Ishikawa (cell line): ENCODE measurements around the gene CLCN1.

ENCODE experiments used
- CEBPB ChIP-seq: IDR thresholded peaks from 2 replicates; pipeline ENCODE4 v1.6.1; 2012
- CREB1 ChIP-seq: IDR thresholded peaks from 2 replicates; pipeline ENCODE4 v1.6.1; 2012; ENCODE audit warnings: low read depth
- EGR1 ChIP-seq: IDR thresholded peaks from 2 replicates; pipeline ENCODE4 v1.6.1; 2012
- EP300 ChIP-seq: IDR thresholded peaks from 2 replicates; pipeline ENCODE4 v1.6.1; 2012; ENCODE audit warnings: borderline replicate concordance
- FOXM1 ChIP-seq: IDR thresholded peaks from 2 replicates; pipeline ENCODE4 v1.6.1; 2012; ENCODE audit warnings: low read depth, borderline replicate concordance
- NFIC ChIP-seq: IDR thresholded peaks from 2 replicates; pipeline ENCODE4 v1.6.1; 2012
- RAD21 ChIP-seq: IDR thresholded peaks from 2 replicates; pipeline ENCODE4 v1.6.1; 2012; ENCODE audit warnings: low read depth
- REST ChIP-seq: IDR thresholded peaks from 2 replicates; pipeline ENCODE4 v1.6.1; 2012; ENCODE audit warnings: low read depth, mild to moderate bottlenecking
- TAF1 ChIP-seq: IDR thresholded peaks from 2 replicates; pipeline ENCODE4 v1.6.1; 2012; ENCODE audit warnings: low read depth, mild to moderate bottlenecking
- TCF12 ChIP-seq: IDR thresholded peaks from 2 replicates; pipeline ENCODE4 v1.6.1; 2012; ENCODE audit warnings: low read depth
- TEAD4 ChIP-seq: IDR thresholded peaks from 2 replicates; pipeline ENCODE4 v1.6.1; 2012
- YY1 ChIP-seq: IDR thresholded peaks from 2 replicates; pipeline ENCODE4 v1.6.1; 2012; ENCODE audit warnings: low read depth
- ZBTB7A ChIP-seq: IDR thresholded peaks from 2 replicates; pipeline ENCODE4 v1.6.1; 2012; ENCODE audit warnings: low read depth
- TF ChIP-seq, protein P1 (sequence below): IDR thresholded peaks from 2 replicates; pipeline ENCODE4 v1.6.1; 2012
- TF ChIP-seq, protein P2 (sequence below): IDR thresholded peaks from 2 replicates; pipeline ENCODE4 v1.6.1; 2012

The CLCN1 gene

DNA sequence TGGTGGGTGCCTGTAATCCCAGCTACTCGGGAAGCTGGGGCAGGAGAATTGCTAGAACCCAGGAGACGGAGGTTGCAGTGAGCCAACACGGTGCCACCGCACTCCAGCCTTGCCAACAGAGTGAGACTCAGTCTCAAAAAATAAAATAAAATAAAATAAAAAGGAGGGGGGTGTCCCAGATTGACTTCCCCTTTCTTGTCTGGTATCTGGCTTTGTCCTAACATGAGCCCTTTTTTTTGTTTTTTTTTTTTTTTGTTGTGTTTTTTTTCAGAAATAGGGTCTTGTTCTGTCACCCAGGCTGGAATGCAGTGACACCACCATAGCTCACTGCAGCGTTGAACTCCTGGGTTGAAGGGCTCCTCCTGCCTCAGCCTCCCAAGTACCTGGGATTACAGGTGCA lies 23.0 kb upstream of the CLCN1 start:
- TF ChIP-seq RAD21 (no peak), ZBTB7A (no peak), FOXM1 (no peak), EP300 (no peak), NFIC (no peak), TCF12 (no peak), REST (no peak), EGR1 (no peak), CEBPB (no peak), TEAD4 (no peak), TAF1 (no peak), YY1 (no peak), CREB1 (no peak)
- TF ChIP-seq, protein P1, sequence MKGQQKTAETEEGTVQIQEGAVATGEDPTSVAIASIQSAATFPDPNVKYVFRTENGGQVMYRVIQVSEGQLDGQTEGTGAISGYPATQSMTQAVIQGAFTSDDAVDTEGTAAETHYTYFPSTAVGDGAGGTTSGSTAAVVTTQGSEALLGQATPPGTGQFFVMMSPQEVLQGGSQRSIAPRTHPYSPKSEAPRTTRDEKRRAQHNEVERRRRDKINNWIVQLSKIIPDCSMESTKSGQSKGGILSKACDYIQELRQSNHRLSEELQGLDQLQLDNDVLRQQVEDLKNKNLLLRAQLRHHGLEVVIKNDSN = no peak
- TF ChIP-seq, protein P2, sequence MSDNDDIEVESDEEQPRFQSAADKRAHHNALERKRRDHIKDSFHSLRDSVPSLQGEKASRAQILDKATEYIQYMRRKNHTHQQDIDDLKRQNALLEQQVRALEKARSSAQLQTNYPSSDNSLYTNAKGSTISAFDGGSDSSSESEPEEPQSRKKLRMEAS = no peak

GRCh38 chr7:143295870-143296269 lies 20.0 kb upstream of the CLCN1 start:
- TF ChIP-seq CREB1 = no peak
- TF ChIP-seq, protein P1 = no peak
- TF ChIP-seq TAF1 = no peak
- no peak for TF ChIP-seq ZBTB7A
- no peak for TF ChIP-seq YY1
- no peak for TF ChIP-seq EP300
- TF ChIP-seq EGR1 = no peak
- no peak for TF ChIP-seq REST
- no peak for TF ChIP-seq CEBPB
- no peak for TF ChIP-seq FOXM1
- no peak for TF ChIP-seq TEAD4
- no peak for TF ChIP-seq NFIC
- no peak for TF ChIP-seq RAD21
- TF ChIP-seq TCF12 = no peak

- no peak for TF ChIP-seq CEBPB
- TF ChIP-seq FOXM1 = no peak
- no peak for TF ChIP-seq EP300
- TF ChIP-seq EGR1 = no peak
- TF ChIP-seq, protein P1 = no peak
- TF ChIP-seq CREB1 = no peak
- no peak for TF ChIP-seq NFIC
- TF ChIP-seq TAF1 = no peak
- TF ChIP-seq TEAD4 = no peak
- TF ChIP-seq TCF12 = no peak
- TF ChIP-seq RAD21 = no peak
- no peak for TF ChIP-seq ZBTB7A
- TF ChIP-seq, protein P2 = no peak
- TF ChIP-seq YY1 = no peak
- no peak for TF ChIP-seq REST
Measured at GRCh38 chr7:143296686-143297085, 19.2 kb upstream of the CLCN1 start.

GRCh38 chr7:143299346-143299745 lies 16.6 kb upstream of the CLCN1 start:
- no peak for TF ChIP-seq CEBPB
- no peak for TF ChIP-seq TCF12
- TF ChIP-seq EP300 = no peak
- TF ChIP-seq, protein P2 = no peak
- no peak for TF ChIP-seq REST
- no peak for TF ChIP-seq YY1
- TF ChIP-seq TAF1 = no peak
- no peak for TF ChIP-seq ZBTB7A
- TF ChIP-seq TEAD4 = no peak
- TF ChIP-seq, protein P1 = no peak
- no peak for TF ChIP-seq CREB1
- no peak for TF ChIP-seq FOXM1
- no peak for TF ChIP-seq NFIC
- TF ChIP-seq EGR1 = no peak
- TF ChIP-seq RAD21 = no peak
